IMR-90 (cell line): Measurements from ENCODE around the gene PFAS. TPM values are rescaled to one million over a fixed set of nuclear protein-coding genes. Genes with fewer than 3 reads are reported as not detected.

Experiments
- CEBPB ChIP-seq: IDR thresholded peaks from 2 replicates; pipeline ENCODE4 v1.6.1; 2012; ENCODE audit warnings: low read depth, low read length, improper control_type of control experiment
- MXI1 ChIP-seq: IDR thresholded peaks from 2 replicates; pipeline ENCODE4 v1.6.1; 2012; ENCODE audit warnings: low read depth, mild to moderate bottlenecking, low read length, moderate library complexity, borderline replicate concordance
- POLR2A ChIP-seq: IDR thresholded peaks from 2 replicates; pipeline ENCODE4 v1.6.1; 2012; ENCODE audit warnings: mild to moderate bottlenecking, low read depth, low read length
- polyA plus RNA-seq, 3 experiments: library from polyadenylated mRNA; depleted of rRNA; stranded (reverse); fragments of >200 nt; gene quantifications; 2 replicates each; pipeline ENCODE4 v1.2.3, GENCODE V29; 2012; ENCODE audit warnings: low replicate concordance in 1 of 3
- total RNA-seq: library from RNA; depleted of rRNA; stranded (reverse); fragments of >200 nt; gene quantifications from 2 replicates; pipeline ENCODE4 v1.2.3, GENCODE V29; 2012

The PFAS gene
- total and polyA plus RNA-seq, 2 of the 4 experiments (the other 2 are of a cell fraction), result 20.7 to 26.2 TPM

DNA sequence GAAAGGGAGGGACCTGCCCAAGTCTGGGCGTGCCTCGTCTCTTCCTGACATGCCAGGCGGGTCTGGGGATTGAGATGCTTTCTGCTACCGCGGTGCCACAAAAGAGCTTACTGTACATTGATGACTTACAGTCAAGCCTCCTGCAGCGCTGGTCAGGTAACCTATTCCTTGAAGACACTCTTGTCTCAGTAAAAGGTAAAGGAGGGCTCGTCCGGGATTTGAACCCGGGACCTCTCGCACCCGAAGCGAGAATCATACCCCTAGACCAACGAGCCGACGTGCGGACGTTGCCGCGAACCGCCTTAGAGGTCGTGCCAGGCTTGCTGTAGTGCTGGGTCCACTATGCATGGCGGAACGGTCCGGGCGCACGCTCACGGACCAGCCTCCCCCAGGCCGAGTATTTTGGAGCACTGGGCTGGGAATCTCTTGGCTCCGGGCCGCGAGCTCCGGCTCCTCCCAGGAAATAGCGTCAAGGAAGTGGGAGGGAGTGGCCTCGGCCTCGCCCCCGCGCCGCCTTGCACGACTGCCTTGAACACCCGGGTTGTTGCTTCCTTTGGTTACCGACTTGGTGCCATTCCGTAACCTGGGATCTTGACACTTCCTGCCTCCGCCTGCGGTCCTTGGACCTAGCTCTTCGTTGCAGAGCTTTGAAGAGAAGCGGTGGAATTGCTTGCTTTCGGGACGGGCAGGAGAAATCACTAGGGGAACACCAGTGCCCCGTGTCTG, 26.3 kb upstream of the PFAS start (continued):
- TF ChIP-seq POLR2A (peak; percentile 77; the same call in 1 of the 2 replicates), MXI1 (peak; percentile 39; the same call in 1 of the 2 replicates), CEBPB (no peak)
